Naive thymus-derived CD4-positive, alpha-beta T cell (primary cell): Measurements from ENCODE around the gene BTNL8. TPM values are rescaled to one million over a fixed set of nuclear protein-coding genes. Genes with fewer than 3 reads are reported as not detected.
A peak's percentile ranks its signal among the peaks of the same experiment; 100 is the strongest.

Experiments used
- ATAC-seq: fragments of 150-1000 bp; cut with Tn5 transposase; 2 replicates; pipeline ENCODE4 v1.10.0; 2021; ENCODE audit warnings: mild to moderate bottlenecking, moderate library complexity
- CTCF ChIA-PET: fragments of 350-600 bp; sonication (Branson Sonifier 250); formaldehyde crosslinking; loops from one replicate; lab custom pipeline; 2021; ENCODE audit warnings: antibody characterized with exemption; lab: Charles Lee
- POLR2A ChIA-PET: fragments of 350-600 bp; sonication (Branson Sonifier 250); formaldehyde crosslinking; loops from one replicate; lab custom pipeline; 2021; ENCODE audit warnings: antibody characterized with exemption, inconsistent platforms; lab: Charles Lee
- DNase-seq, 9 donors: peaks; one replicate each; pipeline versions ENCODE4 v3.0.0 to v3.0.0-alpha.2; 2020 to 2022; ENCODE audit warnings: mixed read lengths in 1 of 9
- H3K27ac ChIP-seq: one replicate; pipeline ENCODE4 v1.7.0; 2013; ENCODE audit warnings: mild to moderate bottlenecking, low read depth, low read length, moderate library complexity
- H3K27me3 ChIP-seq, 2 donors: one replicate each; pipeline ENCODE4 v1.7.0; 2013; ENCODE audit warnings: low read length in 2 of 2, mild to moderate bottlenecking in 2 of 2, moderate library complexity in 2 of 2; ENCODE audit not compliant: control insufficient read depth in 2 of 2, insufficient read depth in 2 of 2
- H3K36me3 ChIP-seq, 3 experiments: 1 replicate in 2 of 3; 2 replicates in 1 of 3; pipeline ENCODE4 v1.7.0; 2013; ENCODE audit warnings: low read length in 3 of 3, mild to moderate bottlenecking in 3 of 3, moderate library complexity in 1 of 3; ENCODE audit not compliant: insufficient read depth in 3 of 3, control insufficient read depth in 2 of 3
- H3K4me1 ChIP-seq, 2 donors: one replicate each; pipeline ENCODE4 v1.7.0; 2013; ENCODE audit warnings: low read length in 2 of 2, mild to moderate bottlenecking in 2 of 2, moderate library complexity in 1 of 2; ENCODE audit not compliant: control insufficient read depth in 2 of 2, insufficient read depth in 2 of 2
- H3K4me3 ChIP-seq: 2 replicates; pipeline ENCODE4 v1.7.0; 2013; ENCODE audit warnings: mild to moderate bottlenecking, low read length
- H3K9me3 ChIP-seq, 3 experiments: 1 replicate in 2 of 3; 2 replicates in 1 of 3; pipeline ENCODE4 v1.7.0; 2013; ENCODE audit warnings: low read length in 3 of 3; ENCODE audit not compliant: control insufficient read depth in 2 of 3
- H3K27ac Mint-ChIP-seq, 9 donors: one replicate each; pipeline ENCODE4 v1.8.0; 2020 to 2022; ENCODE audit warnings: mixed read lengths in 9 of 9, mild to moderate bottlenecking in 8 of 9, moderate library complexity in 5 of 9, inconsistent platforms in 2 of 9
- H3K27me3 Mint-ChIP-seq, 5 donors: one replicate each; pipeline ENCODE4 v1.8.0; 2021 to 2022; ENCODE audit warnings: mixed read lengths in 5 of 5, mild to moderate bottlenecking in 1 of 5
- H3K36me3 Mint-ChIP-seq, 5 donors: one replicate each; pipeline ENCODE4 v1.8.0; 2020 to 2022; ENCODE audit warnings: mixed read lengths in 5 of 5, mild to moderate bottlenecking in 3 of 5, inconsistent platforms in 1 of 5
- H3K4me1 Mint-ChIP-seq, 7 donors: one replicate each; pipeline ENCODE4 v1.8.0; 2020 to 2022; ENCODE audit warnings: mixed read lengths in 7 of 7, mild to moderate bottlenecking in 3 of 7, inconsistent platforms in 1 of 7
- H3K4me3 Mint-ChIP-seq, 10 donors: one replicate each; pipeline ENCODE4 v1.8.0; 2020 to 2022; ENCODE audit warnings: mild to moderate bottlenecking in 10 of 10, mixed read lengths in 10 of 10, moderate library complexity in 6 of 10, inconsistent platforms in 2 of 10
- H3K9me3 Mint-ChIP-seq, 11 donors: one replicate each; pipeline ENCODE4 v1.8.0; 2020 to 2022; ENCODE audit warnings: mixed read lengths in 11 of 11, mild to moderate bottlenecking in 4 of 11, inconsistent platforms in 1 of 11, moderate library complexity in 1 of 11
- intact Hi-C, 2 donors: fragments of 100-400 bp; cut with micrococcal nuclease; formaldehyde crosslinking; loops; one replicate each; pipeline ENCODE4 v1.15.1; 2023
- polyA plus RNA-seq, 2 donors: library from polyadenylated mRNA; unstranded; fragments of 300-500 nt; fragmentation: Illumina TruSeq; gene quantifications; one replicate each; pipeline ENCODE4 v1.2.3, GENCODE V29; 2021
- total RNA-seq, 6 experiments: library from RNA in 5 of 6; stranded (reverse) in 5 of 6; gene quantifications; 1 replicate in 5 of 6; 2 replicates in 1 of 6; pipeline ENCODE4 v1.2.3 and lab custom pipeline; 2021 to 2026

The BTNL8 gene
- total and polyA plus RNA-seq, 7 experiments from 2014 or later, result not detected

- ATAC-seq, result no peak
- no peak overlapping the region for H3K27ac ChIP-seq
- no peaks in the 10 kb centered on the region for H3K36me3 ChIP-seq
- H3K27me3 ChIP-seq, result no peaks in the 10 kb centered on the region
- POLR2A ChIA-PET, result no interaction called here
- Mint-ChIP-seq H3K9me3 (peaks cover 0 to 4% (median 0%) of the 10 kb centered on the region in 11 donors), H3K27ac (no peak overlapping the region), H3K27me3 (peaks cover 0 to 5% (median 0%) of the 10 kb centered on the region in 5 donors), H3K4me1 (peaks cover 0 to 13% (median 5%) of the 10 kb centered on the region in 7 donors), H3K36me3 (no peaks in the 10 kb centered on the region), H3K4me3 (no peak overlapping the region)
- no peak for DNase-seq
- no peak overlapping the region for H3K4me3 ChIP-seq
- H3K4me1 ChIP-seq, result no peaks in the 10 kb centered on the region
- CTCF ChIA-PET, result no interaction called here
- intact Hi-C loops, result no loop called here
- no peaks in the 10 kb centered on the region for H3K9me3 ChIP-seq
These were observed 71.9 kb downstream of the BTNL8 start for GRCh38 chr5:180970875-180971274.

GRCh38 chr5:180974612-180975315, 75.8 kb downstream of the BTNL8 start:
- no peaks in the 10 kb centered on the region for H3K9me3 ChIP-seq
- Mint-ChIP-seq H3K27ac (no peak overlapping the region), H3K4me3 (no peak overlapping the region), H3K4me1 (peaks cover 4 to 31% (median 17%) of the 10 kb centered on the region in 7 donors), H3K9me3 (peaks cover 0 to 4% (median 0%) of the 10 kb centered on the region in 11 donors), H3K27me3 (no peaks in the 10 kb centered on the region), H3K36me3 (no peaks in the 10 kb centered on the region)
- H3K4me1 ChIP-seq, result no peaks in the 10 kb centered on the region
- no peaks in the 10 kb centered on the region for H3K27me3 ChIP-seq
- H3K36me3 ChIP-seq, result no peaks in the 10 kb centered on the region
- ATAC-seq (no peak), DNase-seq (no peak)
- intact Hi-C loops, result no loop called here
- no peak overlapping the region for H3K27ac ChIP-seq
- CTCF ChIA-PET, result no interaction called here
- POLR2A ChIA-PET, result no interaction called here
- no peak overlapping the region for H3K4me3 ChIP-seq

DNA sequence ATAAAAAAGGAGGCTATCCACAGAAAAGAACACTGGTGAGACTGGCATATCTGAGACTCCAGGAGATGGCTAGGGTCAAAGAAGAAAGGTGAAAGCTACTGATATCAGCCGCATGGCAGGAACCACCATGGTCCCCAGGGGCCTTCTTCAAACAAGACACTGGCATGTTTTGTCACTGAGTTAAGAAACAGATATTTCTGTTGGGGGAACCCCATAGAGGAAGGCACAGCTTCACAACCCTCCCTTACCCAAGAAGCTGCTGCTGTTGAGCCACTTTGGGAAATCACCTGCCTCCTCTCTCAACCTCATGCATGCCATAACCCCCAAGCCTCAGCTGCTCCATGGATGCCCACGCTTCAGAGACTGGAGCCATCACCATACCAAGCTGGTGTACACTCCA, 76.4 kb downstream of the BTNL8 start:
- DNase-seq (no peak), ATAC-seq (peak; percentile 54)
- H3K4me3 ChIP-seq, result no peak overlapping the region
- peak overlapping the region in 2 of 9 donors; percentile 26 to 28 for H3K27ac Mint-ChIP-seq
- H3K4me1 ChIP-seq, result no peaks in the 10 kb centered on the region
- intact Hi-C loops, result no loop called here
- H3K9me3 Mint-ChIP-seq, result peaks cover 0 to 4% (median 0%) of the 10 kb centered on the region in 11 donors
- H3K27ac ChIP-seq, result no peak overlapping the region
- peaks cover 4 to 31% (median 17%) of the 10 kb centered on the region in 7 donors for H3K4me1 Mint-ChIP-seq
- H3K27me3 Mint-ChIP-seq, result no peaks in the 10 kb centered on the region
- H3K36me3 ChIP-seq, result no peaks in the 10 kb centered on the region
- POLR2A ChIA-PET, result no interaction called here
- H3K4me3 Mint-ChIP-seq, result no peak overlapping the region
- no peaks in the 10 kb centered on the region for H3K9me3 ChIP-seq
- H3K36me3 Mint-ChIP-seq, result no peaks in the 10 kb centered on the region
- no peaks in the 10 kb centered on the region for H3K27me3 ChIP-seq
- CTCF ChIA-PET, result no interaction called here

GRCh38 chr5:180976518-180976917, 77.6 kb downstream of the BTNL8 start:
- H3K36me3 Mint-ChIP-seq, result no peaks in the 10 kb centered on the region
- no peaks in the 10 kb centered on the region for H3K9me3 ChIP-seq
- peak overlapping the region in 9 of 10 donors; percentile 21 to 70 (median 58) for H3K4me3 Mint-ChIP-seq
- H3K4me1 Mint-ChIP-seq, result peaks cover 4 to 31% (median 17%) of the 10 kb centered on the region in 7 donors
- H3K27me3 Mint-ChIP-seq, result peaks cover 4 to 9% (median 6%) of the 10 kb centered on the region in 5 donors
- DNase-seq (peak in 2 of 9 donors; percentile 31 to 37), ATAC-seq (no peak)
- H3K27ac Mint-ChIP-seq, result peak overlapping the region in 8 of 9 donors; percentile 7 to 94 (median 70)
- no peak overlapping the region for H3K27ac ChIP-seq
- no peaks in the 10 kb centered on the region for H3K36me3 ChIP-seq
- peaks cover 0 to 4% (median 0%) of the 10 kb centered on the region in 11 donors for H3K9me3 Mint-ChIP-seq
- intact Hi-C loops, result no loop called here
- H3K4me1 ChIP-seq, result no peaks in the 10 kb centered on the region
- CTCF ChIA-PET, result interaction anchor here (0.8 kb wide), 1 partner anchor 10 kb away, joined by 4 read pairs; no protein-coding TSS in a partner anchor
- no peak overlapping the region for H3K4me3 ChIP-seq
- POLR2A ChIA-PET, result no interaction called here
- no peaks in the 10 kb centered on the region for H3K27me3 ChIP-seq

DNA sequence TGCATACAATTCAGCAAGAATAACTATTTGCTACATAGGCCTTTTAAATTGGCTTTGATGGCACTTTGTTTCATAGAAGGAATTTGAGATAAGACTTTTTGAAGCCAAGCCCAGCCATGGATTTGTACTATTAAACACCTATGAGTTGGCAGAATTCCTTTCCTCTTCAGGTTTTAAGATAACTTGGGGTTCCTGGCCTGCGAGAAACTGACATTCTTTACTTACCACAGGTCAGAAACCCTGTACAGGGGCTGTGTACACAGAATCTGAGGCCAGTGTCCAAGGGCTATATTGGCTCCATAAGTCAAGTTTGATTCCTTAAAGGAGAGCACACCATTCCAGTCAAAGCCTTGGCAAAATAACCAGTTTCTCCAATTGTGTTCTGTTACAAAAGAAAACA, 78.9 kb downstream of the BTNL8 start:
- CTCF ChIA-PET, result no interaction called here

GRCh38 chr5:180982008-180982741, 83.2 kb downstream of the BTNL8 start:
- Mint-ChIP-seq H3K9me3 (peaks cover 0 to 3% (median 0%) of the 10 kb centered on the region in 11 donors), H3K4me1 (peaks cover 0 to 5% (median 0%) of the 10 kb centered on the region in 7 donors)
- POLR2A ChIA-PET, result no interaction called here

More for the DNA sequence above, 78.9 kb downstream of the BTNL8 start:
- H3K9me3 Mint-ChIP-seq, result peaks cover 0 to 4% (median 0%) of the 10 kb centered on the region in 11 donors
- H3K36me3 Mint-ChIP-seq, result no peaks in the 10 kb centered on the region
- Histone ChIP-seq H3K9me3 (no peaks in the 10 kb centered on the region), H3K4me1 (no peaks in the 10 kb centered on the region), H3K36me3 (no peaks in the 10 kb centered on the region), H3K4me3 (no peak overlapping the region), H3K27me3 (no peaks in the 10 kb centered on the region), H3K27ac (no peak overlapping the region)
- DNase-seq, result no peak
- intact Hi-C loops, result no loop called here
- ATAC-seq, result no peak
- POLR2A ChIA-PET, result no interaction called here
- H3K27me3 Mint-ChIP-seq, result peaks cover 6 to 15% (median 8%) of the 10 kb centered on the region in 5 donors
- H3K4me3 Mint-ChIP-seq, result no peak overlapping the region
- peaks cover 4 to 31% (median 17%) of the 10 kb centered on the region in 7 donors for H3K4me1 Mint-ChIP-seq
- H3K27ac Mint-ChIP-seq, result no peak overlapping the region

More at GRCh38 chr5:180982008-180982741, 83.2 kb downstream of the BTNL8 start:
- Histone ChIP-seq H3K4me1 (no peaks in the 10 kb centered on the region), H3K9me3 (no peaks in the 10 kb centered on the region), H3K4me3 (no peak overlapping the region), H3K27ac (no peak overlapping the region), H3K27me3 (no peaks in the 10 kb centered on the region), H3K36me3 (no peaks in the 10 kb centered on the region)
- CTCF ChIA-PET, result no interaction called here
- no peak for DNase-seq
- Mint-ChIP-seq H3K27ac (no peak overlapping the region), H3K36me3 (no peaks in the 10 kb centered on the region), H3K27me3 (peaks cover 7 to 33% (median 9%) of the 10 kb centered on the region in 5 donors), H3K4me3 (no peak overlapping the region)
- intact Hi-C loops, result no loop called here
- ATAC-seq, result no peak
